Heart left ventricle (tissue), 13 donors: ENCODE results near the gene POU3F1.

Experiments
- CTCF ChIP-seq, 12 donors: fragments of 200-600 bp; sonication (generic) in 4 of 12; IDR thresholded peaks; one replicate each; pipeline versions ENCODE4 v1.5.0 to v1.8.0; 2018 to 2022; ENCODE audit warnings: antibody characterized with exemption in 12 of 12, mild to moderate bottlenecking in 5 of 12
- POLR2A ChIP-seq, 2 donors: fragments of 450-650 bp; IDR thresholded peaks; one replicate each; pipeline ENCODE4 v1.6.1; 2017; ENCODE audit warnings: antibody characterized with exemption in 2 of 2, mild to moderate bottlenecking in 2 of 2, moderate library complexity in 2 of 2
- donor health status: ischemic (EF 13 %, LVEDD 7.1; RV severe dilation, severe dysfunction).
- donor health status: DM: no; HTN: yes; CAD: no.
- donor health status: DM: no; HTN: no; CAD: no.
- donor health status: ischemic (EF 25% LVEDD 6.9; RV normal size, moderate dysfunction).
- donor health status: ischemic (EF 25% LVEDD 5.7; RV mildly dilated, moderate dysfunction).
- donor health status: ischemic (EF 35%, LVEDD 5.7; RV mildly dilated, moderate dysfunction).
- donor health status: nonischemic (EF 11% LVEDD 7.7; RV severe dilation, severe dysfunction).
- donor health status: DM: yes; HTN: yes; CAD: no.
- donor health status: PGD.
- donor health status: ischemic (EF 29% LVEDD 5.4; RV normal size, mild dysfunction).
- donor health status: nonischemic (EF 23%, LVEDD 6.1; RV moderate dilation, normal function).

DNA sequence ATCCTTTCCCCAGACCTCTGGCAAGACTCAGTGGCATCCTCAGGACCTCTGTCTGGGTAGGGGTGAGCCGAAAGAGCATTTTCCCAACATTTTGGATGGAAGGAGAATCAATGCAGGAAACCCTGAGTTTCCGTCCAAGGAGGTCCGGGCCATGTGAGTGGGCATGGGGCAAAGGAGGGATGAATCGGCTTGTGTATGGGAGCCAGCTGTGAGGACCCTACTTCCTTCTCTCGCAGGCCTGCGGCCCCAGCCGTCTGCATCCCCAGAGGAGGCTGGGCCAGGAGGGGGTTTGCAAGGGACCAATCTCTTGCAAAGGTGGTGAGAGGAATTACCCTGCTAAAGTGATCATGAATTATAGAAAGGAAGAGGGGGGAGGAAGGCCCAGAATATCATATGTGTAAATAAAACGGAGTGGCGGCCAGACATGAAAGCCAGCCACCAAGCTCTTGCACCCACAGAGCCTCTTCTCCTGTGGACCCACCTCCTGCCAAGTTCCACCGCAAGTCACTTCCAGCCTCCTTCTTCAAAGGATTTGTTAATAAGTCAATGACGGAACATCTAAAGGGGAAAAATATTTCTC is 48.2 kb upstream of the POU3F1 start:
- TF ChIP-seq CTCF (IDR thresholded peaks at IDR 0.05) (no peak), POLR2A (IDR thresholded peaks at IDR 0.05) (no peak)
